Left lung (tissue), 10 donors: ENCODE results near the gene CPED1. TPM values are rescaled to one million over a fixed set of nuclear protein-coding genes. Genes with fewer than 3 reads are reported as not detected.

ENCODE experiments used
- ATAC-seq: fragments of 200-7000 bp; cut with Tn5 transposase; one replicate; pipeline ENCODE4 v1.9.1; 2020; ENCODE audit warnings: moderate library complexity
- DNase-seq, 4 donors: peaks; one replicate each; pipeline ENCODE4 v3.0.0-alpha.2; 2013 to 2020
- H3K27ac ChIP-seq, 2 donors: fragments of 200-600 bp; sonication (generic) in 1 of 2; one replicate each; pipeline versions ENCODE4 v1.5.0 to v1.8.0; 2020 to 2021
- H3K27me3 ChIP-seq, 2 donors: fragments of 200-600 bp; sonication (generic) in 1 of 2; one replicate each; pipeline versions ENCODE4 v1.5.0 to v1.8.0; 2020 to 2021
- H3K36me3 ChIP-seq, 2 donors: fragments of 200-600 bp; sonication (generic) in 1 of 2; one replicate each; pipeline versions ENCODE4 v1.5.0 to v1.8.0; 2020 to 2021
- H3K4me1 ChIP-seq, 2 donors: fragments of 200-600 bp; one replicate each; pipeline ENCODE4 v1.8.0; 2021
- H3K4me3 ChIP-seq, 2 donors: fragments of 200-600 bp; sonication (generic) in 1 of 2; one replicate each; pipeline versions ENCODE4 v1.5.0 to v1.8.0; 2020 to 2021; ENCODE audit warnings: mild to moderate bottlenecking in 1 of 2
- H3K9me3 ChIP-seq, 2 donors: fragments of 200-600 bp; sonication (generic) in 1 of 2; one replicate each; pipeline versions ENCODE4 v1.5.0 to v1.8.0; 2020 to 2021
- intact Hi-C, 2 donors: fragments of 100-400 bp; cut with DNase I; formaldehyde crosslinking; loops; one replicate each; pipeline versions ENCODE4 v1.11.2 to v1.14.2; 2022
- polyA plus RNA-seq, 6 donors: library from polyadenylated mRNA; unstranded; fragments of 120-200 nt; gene quantifications; one replicate each; pipeline ENCODE4 v1.2.1, GENCODE V29; 2013; ENCODE audit not compliant: insufficient read length in 6 of 6
- total RNA-seq, 2 donors: library from RNA; stranded (reverse); fragmentation: NEBNext Ultra II Directional; extraction: Animal tissue kit (Norgen Biotek cat#: 25700); gene quantifications; one replicate each; pipeline ENCODE4 v1.2.1, GENCODE V29; 2021
- TF ChIP-seq, protein P1 (sequence below), 2 donors: fragments of 200-600 bp; sonication (generic) in 1 of 2; IDR thresholded peaks; one replicate each; pipeline versions ENCODE4 v1.5.0 to v1.8.0; 2021; ENCODE audit warnings: antibody characterized with exemption in 2 of 2
- donor health status: DM: no; HTN: yes; CAD: no.
- donor health status: DM: no; HTN: no; CAD: no.

CPED1 gene
- total and polyA plus RNA-seq, 8 donors: 8.8 to 29.6 (median 22.8) TPM

DNA sequence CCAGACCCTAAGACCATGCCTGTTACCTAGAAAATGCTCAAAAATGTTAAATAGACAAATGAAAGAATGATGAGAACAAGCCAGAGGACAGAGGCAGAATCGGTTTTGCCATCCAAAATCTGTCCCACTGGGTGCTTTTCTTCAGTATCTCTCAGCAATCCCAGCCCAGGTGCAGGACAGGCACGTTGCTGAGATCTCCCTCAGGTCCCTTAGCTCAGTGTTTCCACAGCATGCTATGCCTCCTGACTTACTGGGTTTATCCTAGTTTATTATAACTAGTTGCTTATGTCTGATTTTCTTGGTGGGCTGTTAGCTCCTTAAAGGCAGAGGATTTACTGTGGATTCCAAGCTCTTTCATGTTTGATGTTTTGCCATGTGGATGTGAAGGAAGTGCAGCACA, 20.3 kb downstream of the CPED1 start:
- H3K4me1 ChIP-seq: peaks cover 0 to 3% of the 10 kb centered on the region in 2 donors
- H3K27me3 ChIP-seq: no peaks in the 10 kb centered on the region
- no peaks in the 10 kb centered on the region for H3K36me3 ChIP-seq
- no peak overlapping the region for H3K4me3 ChIP-seq
- intact Hi-C loops: no loop called here
- DNase-seq (no peak), ATAC-seq (no peak)
- TF ChIP-seq, protein P1, sequence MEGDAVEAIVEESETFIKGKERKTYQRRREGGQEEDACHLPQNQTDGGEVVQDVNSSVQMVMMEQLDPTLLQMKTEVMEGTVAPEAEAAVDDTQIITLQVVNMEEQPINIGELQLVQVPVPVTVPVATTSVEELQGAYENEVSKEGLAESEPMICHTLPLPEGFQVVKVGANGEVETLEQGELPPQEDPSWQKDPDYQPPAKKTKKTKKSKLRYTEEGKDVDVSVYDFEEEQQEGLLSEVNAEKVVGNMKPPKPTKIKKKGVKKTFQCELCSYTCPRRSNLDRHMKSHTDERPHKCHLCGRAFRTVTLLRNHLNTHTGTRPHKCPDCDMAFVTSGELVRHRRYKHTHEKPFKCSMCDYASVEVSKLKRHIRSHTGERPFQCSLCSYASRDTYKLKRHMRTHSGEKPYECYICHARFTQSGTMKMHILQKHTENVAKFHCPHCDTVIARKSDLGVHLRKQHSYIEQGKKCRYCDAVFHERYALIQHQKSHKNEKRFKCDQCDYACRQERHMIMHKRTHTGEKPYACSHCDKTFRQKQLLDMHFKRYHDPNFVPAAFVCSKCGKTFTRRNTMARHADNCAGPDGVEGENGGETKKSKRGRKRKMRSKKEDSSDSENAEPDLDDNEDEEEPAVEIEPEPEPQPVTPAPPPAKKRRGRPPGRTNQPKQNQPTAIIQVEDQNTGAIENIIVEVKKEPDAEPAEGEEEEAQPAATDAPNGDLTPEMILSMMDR (IDR thresholded peaks at IDR 0.05): no peak
- no peak overlapping the region for H3K27ac ChIP-seq
- H3K9me3 ChIP-seq: no peaks in the 10 kb centered on the region

DNA sequence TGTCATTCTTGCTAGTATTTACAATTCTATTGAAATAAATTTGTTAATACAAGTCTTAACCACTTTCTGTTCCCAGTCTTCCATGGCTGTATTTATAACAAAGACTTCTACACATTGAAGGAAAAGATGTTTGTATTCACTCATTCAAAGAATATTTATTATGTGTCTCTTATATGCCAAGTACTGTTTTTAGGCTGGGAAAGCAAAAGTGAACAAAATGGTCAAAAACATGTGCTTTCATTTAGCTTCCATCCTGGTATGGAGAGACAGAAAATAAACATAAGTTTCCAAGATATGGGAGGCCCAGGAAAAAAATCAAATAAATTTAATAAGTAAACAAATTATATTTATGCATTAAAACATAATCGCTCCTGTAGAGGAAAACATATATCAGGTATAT, 22.9 kb downstream of the CPED1 start:
- no peaks in the 10 kb centered on the region for H3K27me3 ChIP-seq
- peaks cover 0 to 3% of the 10 kb centered on the region in 2 donors for H3K4me1 ChIP-seq
- H3K4me3 ChIP-seq: no peak overlapping the region
- DNase-seq (no peak), ATAC-seq (no peak)
- H3K27ac ChIP-seq: no peak overlapping the region
- no peaks in the 10 kb centered on the region for H3K9me3 ChIP-seq
- TF ChIP-seq, protein P1 (IDR thresholded peaks at IDR 0.05): no peak
- intact Hi-C loops: no loop called here
- H3K36me3 ChIP-seq: no peaks in the 10 kb centered on the region

DNA sequence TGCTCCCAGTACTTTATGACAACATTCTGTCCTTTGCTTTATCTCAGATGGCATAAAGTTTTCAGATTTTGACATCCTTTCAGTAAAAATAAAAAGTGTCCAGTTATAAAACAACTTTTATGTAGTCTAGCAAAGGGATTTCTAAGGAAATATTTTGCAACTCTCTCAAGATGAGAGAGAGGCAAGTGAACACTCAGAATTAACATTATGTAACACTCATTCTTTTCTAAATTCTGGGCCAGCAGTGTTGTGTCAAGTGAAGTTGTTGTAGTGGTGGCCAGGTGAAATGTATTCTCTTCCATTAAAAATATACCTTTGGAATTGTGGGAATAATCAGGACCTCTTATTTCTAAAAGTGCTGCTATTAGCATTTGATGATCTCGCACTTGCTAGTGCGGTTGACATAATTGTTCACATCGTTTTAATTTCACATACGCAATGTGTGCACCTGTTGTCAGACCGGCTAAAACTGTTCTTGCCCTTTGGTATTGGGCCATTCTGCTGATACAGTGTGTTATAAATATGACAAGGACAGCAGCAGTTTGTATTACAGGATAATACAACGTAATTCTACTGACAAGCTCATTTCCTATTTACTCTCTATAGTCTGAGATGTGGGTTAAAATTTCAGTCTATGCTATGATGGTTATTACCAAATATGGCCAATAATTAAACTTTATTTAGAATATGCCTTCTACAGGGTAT, 23.8 kb downstream of the CPED1 start:
- no peaks in the 10 kb centered on the region for H3K27me3 ChIP-seq
- no peaks in the 10 kb centered on the region for H3K9me3 ChIP-seq
- no peak overlapping the region for H3K4me3 ChIP-seq
- H3K27ac ChIP-seq: no peak overlapping the region
- ATAC-seq (no peak), DNase-seq (no peak)
- no peaks in the 10 kb centered on the region for H3K4me1 ChIP-seq
- H3K36me3 ChIP-seq: no peaks in the 10 kb centered on the region
- intact Hi-C loops: no loop called here
- TF ChIP-seq, protein P1 (IDR thresholded peaks at IDR 0.05): no peak

DNA sequence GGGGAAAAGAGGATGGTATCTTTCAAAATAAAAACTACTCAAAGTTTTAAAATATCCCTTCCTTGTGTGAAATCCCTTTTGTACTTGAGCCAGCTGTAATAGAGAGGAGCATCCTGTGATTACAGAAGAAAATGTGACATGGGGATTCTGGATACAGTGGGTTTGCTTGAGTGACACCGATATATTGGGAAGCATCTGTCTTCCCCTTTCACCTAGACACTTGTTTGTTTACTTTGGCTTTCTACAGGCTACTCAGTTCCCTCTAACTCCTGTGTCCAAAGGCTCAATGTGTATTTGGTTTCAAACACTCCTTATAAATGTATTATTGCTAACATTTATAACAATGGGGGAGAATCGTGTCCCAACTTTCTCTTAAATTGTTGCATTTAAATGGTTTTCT, 24.4 kb downstream of the CPED1 start:
- H3K36me3 ChIP-seq: no peaks in the 10 kb centered on the region
- H3K4me1 ChIP-seq: peaks cover 0 to 5% of the 10 kb centered on the region in 2 donors
- TF ChIP-seq, protein P1 (IDR thresholded peaks at IDR 0.05): no peak
- no peaks in the 10 kb centered on the region for H3K27me3 ChIP-seq
- DNase-seq (no peak), ATAC-seq (no peak)
- H3K4me3 ChIP-seq: no peak overlapping the region
- H3K27ac ChIP-seq: no peak overlapping the region
- intact Hi-C loops: no loop called here
- no peaks in the 10 kb centered on the region for H3K9me3 ChIP-seq

DNA sequence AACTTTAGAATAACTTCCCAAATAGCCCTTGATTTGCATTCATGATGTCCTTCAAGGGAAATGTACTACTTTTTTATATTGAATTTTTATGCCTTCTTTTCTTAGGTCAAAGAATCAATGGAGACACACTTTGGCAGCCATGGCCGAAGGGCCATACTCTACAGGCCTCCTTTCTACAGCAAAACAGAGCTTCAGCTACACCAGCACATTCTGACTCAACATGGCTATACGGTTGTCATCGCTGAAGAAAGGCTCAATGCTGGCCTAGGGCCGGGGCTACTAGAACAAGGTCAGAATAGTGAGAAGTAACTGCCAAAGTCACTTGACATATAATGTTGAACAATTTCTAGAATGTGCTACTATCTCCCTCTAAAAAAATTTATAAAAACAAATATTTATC, 27.0 kb downstream of the CPED1 start:
- no peak overlapping the region for H3K27ac ChIP-seq
- no peak overlapping the region for H3K4me3 ChIP-seq
- intact Hi-C loops: no loop called here
- peaks cover 0 to 25% of the 10 kb centered on the region in 2 donors for H3K4me1 ChIP-seq
- no peaks in the 10 kb centered on the region for H3K9me3 ChIP-seq
- ATAC-seq (no peak), DNase-seq (no peak)
- no peaks in the 10 kb centered on the region for H3K36me3 ChIP-seq
- H3K27me3 ChIP-seq: no peaks in the 10 kb centered on the region
- TF ChIP-seq, protein P1 (IDR thresholded peaks at IDR 0.05): no peak
